Coronary artery (tissue), 2 donors: Measurements from ENCODE around the gene TEX36.
"Not testable (repeated sequence)": the region's sequence is repeated elsewhere in the genome, so short reads cannot be mapped to it uniquely, and the experiment has no call there.

ENCODE experiments used
- DNase-seq: peaks from one replicate; pipeline ENCODE4 v3.0.0-alpha.2; 2017; ENCODE audit warnings: low spot score
- H3K27ac ChIP-seq, 2 donors: fragments of 200-600 bp; sonication (generic); one replicate each; pipeline ENCODE4 v1.5.1; 2016 to 2019
- H3K4me3 ChIP-seq: fragments of 200-600 bp; sonication (generic); 2 replicates; pipeline ENCODE4 v1.5.1; 2016; ENCODE audit warnings: mild to moderate bottlenecking, moderate library complexity
- TF ChIP-seq, protein P1 (sequence below): fragments of 200-600 bp; sonication (generic); IDR thresholded peaks from one replicate; pipeline ENCODE4 v1.5.1; 2019; ENCODE audit warnings: antibody characterized with exemption

The TEX36 gene

DNA sequence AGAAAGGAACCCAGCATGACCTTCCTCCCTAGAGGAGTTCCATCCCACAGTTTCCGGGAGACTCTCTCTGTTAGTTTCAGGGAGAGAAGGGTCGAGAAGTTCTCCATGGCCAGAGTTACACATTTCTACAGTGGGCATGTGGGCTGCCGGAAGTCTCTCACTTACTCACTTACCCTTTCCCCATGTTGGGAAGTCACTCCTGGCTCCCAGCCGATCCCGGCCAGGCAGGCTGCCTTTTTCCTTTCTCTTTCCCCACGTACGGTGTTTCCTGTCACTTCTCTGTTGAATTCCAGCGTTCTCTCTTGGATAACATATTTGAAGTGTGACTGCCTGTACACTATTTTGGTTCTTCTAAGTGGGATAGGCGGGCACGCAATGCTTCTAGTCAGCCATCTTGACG is 3.5 kb downstream of the TEX36 start:
- no peak overlapping the region for H3K4me3 ChIP-seq
- H3K27ac ChIP-seq: no peak overlapping the region
- TF ChIP-seq, protein P1, sequence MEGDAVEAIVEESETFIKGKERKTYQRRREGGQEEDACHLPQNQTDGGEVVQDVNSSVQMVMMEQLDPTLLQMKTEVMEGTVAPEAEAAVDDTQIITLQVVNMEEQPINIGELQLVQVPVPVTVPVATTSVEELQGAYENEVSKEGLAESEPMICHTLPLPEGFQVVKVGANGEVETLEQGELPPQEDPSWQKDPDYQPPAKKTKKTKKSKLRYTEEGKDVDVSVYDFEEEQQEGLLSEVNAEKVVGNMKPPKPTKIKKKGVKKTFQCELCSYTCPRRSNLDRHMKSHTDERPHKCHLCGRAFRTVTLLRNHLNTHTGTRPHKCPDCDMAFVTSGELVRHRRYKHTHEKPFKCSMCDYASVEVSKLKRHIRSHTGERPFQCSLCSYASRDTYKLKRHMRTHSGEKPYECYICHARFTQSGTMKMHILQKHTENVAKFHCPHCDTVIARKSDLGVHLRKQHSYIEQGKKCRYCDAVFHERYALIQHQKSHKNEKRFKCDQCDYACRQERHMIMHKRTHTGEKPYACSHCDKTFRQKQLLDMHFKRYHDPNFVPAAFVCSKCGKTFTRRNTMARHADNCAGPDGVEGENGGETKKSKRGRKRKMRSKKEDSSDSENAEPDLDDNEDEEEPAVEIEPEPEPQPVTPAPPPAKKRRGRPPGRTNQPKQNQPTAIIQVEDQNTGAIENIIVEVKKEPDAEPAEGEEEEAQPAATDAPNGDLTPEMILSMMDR: no peak
- no peak for DNase-seq

GRCh38 chr10:125672884-125673283 is 10.1 kb downstream of the TEX36 start:
- no peak for DNase-seq
- TF ChIP-seq, protein P1: no peak
- no peak overlapping the region for H3K27ac ChIP-seq
- H3K4me3 ChIP-seq: no peak overlapping the region

GRCh38 chr10:125662584-125662983 is 20.4 kb downstream of the TEX36 start:
- Histone ChIP-seq H3K27ac (no peak overlapping the region), H3K4me3 (no peak overlapping the region)
- TF ChIP-seq, protein P1: no peak
- DNase-seq: no peak

DNA sequence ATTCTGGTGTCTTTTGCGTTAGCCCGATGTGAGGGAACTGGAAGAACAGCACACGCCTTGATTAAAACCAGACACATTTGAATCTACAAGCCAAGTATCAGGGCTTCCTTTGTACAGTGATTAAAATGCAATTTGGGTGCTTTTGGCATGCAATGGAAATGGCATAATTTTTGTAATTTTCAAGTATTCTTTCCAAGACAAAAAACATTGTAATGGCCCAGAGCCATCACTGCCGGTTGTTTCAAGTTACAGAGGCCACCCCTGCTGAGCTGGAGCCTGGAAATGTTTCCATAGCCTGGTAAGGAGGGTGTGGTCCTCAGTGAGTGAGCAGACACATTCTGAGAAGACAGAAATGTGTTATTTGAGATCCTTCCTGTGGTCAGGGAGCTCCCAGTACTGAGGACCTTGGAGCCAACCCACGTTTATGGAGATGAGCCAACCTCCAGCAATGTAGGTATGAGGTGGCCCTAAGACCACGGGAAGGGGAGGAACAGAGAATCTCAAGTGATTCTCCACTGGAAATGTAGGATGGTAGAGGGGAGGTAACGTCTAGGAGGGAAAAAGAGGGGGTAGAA is 20.9 kb downstream of the TEX36 start:
- no peak overlapping the region for H3K27ac ChIP-seq

DNA sequence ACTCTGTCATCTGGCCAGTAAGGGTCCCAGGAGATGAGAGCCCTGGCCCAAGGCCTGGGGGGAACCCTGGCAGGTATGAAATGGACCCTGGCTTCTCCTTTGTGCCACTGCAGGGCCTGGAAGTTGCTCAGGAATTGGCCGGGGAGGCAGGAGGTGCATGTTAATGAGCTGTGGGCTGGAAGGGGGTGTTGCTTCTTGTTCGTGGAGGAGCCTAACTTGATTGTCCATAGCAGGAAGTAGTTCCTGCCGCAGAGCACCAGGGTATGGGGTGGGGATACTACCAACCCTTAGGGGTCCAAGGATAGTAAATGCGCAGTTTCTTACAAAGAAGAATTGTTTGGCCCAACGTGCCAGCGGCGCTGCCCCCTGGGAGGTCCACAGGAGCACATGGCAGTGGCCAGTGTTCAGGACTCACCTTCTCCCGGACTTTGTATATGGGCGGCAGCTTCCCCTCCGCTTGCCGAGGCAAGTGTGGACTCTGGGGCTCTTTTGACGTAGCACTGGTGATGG is 21.5 kb downstream of the TEX36 start:
- H3K4me3 ChIP-seq: no peak overlapping the region
- TF ChIP-seq, protein P1: no peak

More for the DNA sequence above, 20.9 kb downstream of the TEX36 start:
- no peak overlapping the region for H3K4me3 ChIP-seq
- TF ChIP-seq, protein P1: no peak
- DNase-seq: no peak

GRCh38 chr10:125659071-125659470 is 23.9 kb downstream of the TEX36 start:
- Histone ChIP-seq H3K4me3 (no peak overlapping the region), H3K27ac (no peak overlapping the region)
- DNase-seq: no peak
- TF ChIP-seq, protein P1: no peak

More for the DNA sequence above, 21.5 kb downstream of the TEX36 start:
- DNase-seq: no peak
- H3K27ac ChIP-seq: no peak overlapping the region

DNA sequence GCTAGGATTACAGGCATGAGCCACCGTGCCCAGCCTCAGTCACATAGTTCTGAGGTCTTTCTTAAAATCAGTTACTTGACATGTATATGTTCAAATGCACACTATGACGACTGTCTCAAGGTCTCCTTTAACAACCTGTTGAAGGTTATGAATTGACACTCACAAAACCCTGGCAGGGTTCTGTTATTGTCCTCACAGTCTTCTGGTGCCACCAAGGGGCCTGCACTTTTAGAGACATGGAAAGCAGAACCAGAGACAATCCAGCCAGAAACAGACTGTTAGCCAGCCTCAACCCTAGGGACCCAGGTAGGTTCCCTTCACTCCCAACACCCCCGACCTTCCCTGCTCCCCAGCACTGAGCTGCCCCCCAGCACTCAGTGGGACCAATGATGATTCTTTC is 26.4 kb downstream of the TEX36 start:
- Histone ChIP-seq H3K27ac (no peak overlapping the region), H3K4me3 (no peak overlapping the region)
- TF ChIP-seq, protein P1: no peak
- DNase-seq: no peak

GRCh38 chr10:125653113-125653512 is 29.9 kb downstream of the TEX36 start:
- DNase-seq: not testable (repeated sequence)

More at GRCh38 chr10:125653113-125653512, 29.9 kb downstream of the TEX36 start:
- H3K4me3 ChIP-seq, H3K27ac ChIP-seq: not testable (repeated sequence)
